GM19452 (cell line): Measurements from ENCODE around the gene CCT8.
"Not testable (repeated sequence)": the region's sequence is repeated elsewhere in the genome, so short reads cannot be mapped to it uniquely, and the experiment has no call there.

Source experiments
- ATAC-seq: cut with Tn5 transposase; IDR thresholded peaks from one replicate; pipeline ENCODE4 v1.9.1; 2021; ENCODE audit not compliant: unreplicated experiment

Gene CCT8

GRCh38 chr21:29022166-29022565 is 51.3 kb downstream of the CCT8 start:
- no peak for ATAC-seq

- no peak for ATAC-seq
Measured at GRCh38 chr21:29018540-29018939, 54.9 kb downstream of the CCT8 start.

DNA sequence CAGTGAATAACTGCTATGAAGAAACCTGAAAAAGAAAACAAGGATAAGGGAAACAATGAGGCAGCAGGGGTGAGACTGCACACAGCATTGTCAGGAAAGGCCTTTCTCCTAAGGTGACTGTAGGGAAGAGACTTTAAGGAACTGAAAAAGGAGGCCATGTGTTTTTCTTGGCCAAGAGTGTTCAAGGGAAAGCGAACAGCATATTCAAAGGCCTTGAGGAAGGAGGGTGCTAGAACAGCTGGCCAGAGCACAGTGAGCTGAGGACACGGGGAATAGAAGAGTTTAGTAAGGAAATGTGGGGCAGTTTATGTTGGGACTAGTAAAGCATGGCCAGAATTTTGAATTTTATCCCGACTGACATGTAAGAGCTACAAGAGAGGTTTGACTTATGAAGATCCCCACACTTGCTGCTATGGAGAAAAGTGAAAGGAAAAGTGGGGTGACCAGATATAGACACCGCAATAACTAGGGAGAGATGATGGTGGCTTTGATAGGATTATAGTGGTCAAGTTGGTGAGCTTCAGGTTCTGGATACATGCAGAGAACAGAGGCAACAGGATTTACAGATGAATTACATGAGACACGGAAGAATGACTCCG is 55.7 kb downstream of the CCT8 start:
- no peak for ATAC-seq

DNA sequence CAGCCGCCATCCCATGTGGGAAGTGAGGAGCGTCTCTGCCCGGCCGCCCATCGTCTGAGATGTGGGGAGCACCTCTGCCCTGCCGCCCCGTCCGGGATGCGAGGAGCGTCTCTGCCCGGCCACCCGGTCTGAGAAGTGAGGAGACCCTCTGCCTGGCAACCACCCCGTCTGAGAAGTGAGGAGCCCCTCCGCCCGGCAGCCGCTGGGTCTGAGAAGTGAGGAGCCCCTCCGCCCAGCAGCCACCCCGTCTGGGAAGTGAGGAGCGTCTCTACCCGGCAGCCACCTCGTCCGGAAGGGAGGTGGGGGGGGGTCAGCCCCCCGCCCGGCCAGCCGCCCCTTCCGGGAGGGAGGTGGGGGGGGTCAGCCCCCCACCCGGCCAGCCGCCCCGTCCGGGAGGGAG is 62.2 kb downstream of the CCT8 start:
- ATAC-seq, result not testable (repeated sequence)

- no peak for ATAC-seq
Measured at GRCh38 chr21:29008367-29008766, 65.1 kb downstream of the CCT8 start.

GRCh38 chr21:29007810-29008209 is 65.6 kb downstream of the CCT8 start:
- ATAC-seq, result no peak

- ATAC-seq, result no peak
Measured at GRCh38 chr21:29007135-29007534, 66.3 kb downstream of the CCT8 start.
